Neural progenitor cell (in vitro differentiated cells): ENCODE results near the gene UBR3. TPM values are rescaled to one million over a fixed set of nuclear protein-coding genes. Genes with fewer than 3 reads are reported as not detected.
"Not testable (repeated sequence)": the region's sequence is repeated elsewhere in the genome, so short reads cannot be mapped to it uniquely, and the experiment has no call there.

Experiments
- DNase-seq: peaks from one replicate; pipeline ENCODE4 v3.0.0-alpha.2; 2016; ENCODE audit warnings: low spot score
- H2AFZ ChIP-seq: fragments of 200-600 bp; sonication (generic); replicated peaks from 2 replicates; pipeline ENCODE4 v1.6.1; 2016; ENCODE audit warnings: antibody characterized with exemption
- H3F3A ChIP-seq: fragments of 200-600 bp; sonication (generic); 2 replicates; pipeline ENCODE4 v1.6.1; 2016; ENCODE audit warnings: antibody characterized with exemption, low read depth
- H3K27ac ChIP-seq: fragments of 200-600 bp; sonication (generic); 2 replicates; pipeline ENCODE4 v1.5.1; 2016; ENCODE audit warnings: mild to moderate bottlenecking
- H3K27me3 ChIP-seq: fragments of 200-600 bp; sonication (generic); 2 replicates; pipeline ENCODE4 v1.6.1; 2016; ENCODE audit warnings: mild to moderate bottlenecking, moderate library complexity
- H3K36me3 ChIP-seq: fragments of 200-600 bp; sonication (generic); 2 replicates; pipeline ENCODE4 v1.5.1; 2016
- H3K4me1 ChIP-seq: fragments of 200-600 bp; sonication (generic); 2 replicates; pipeline ENCODE4 v1.6.1; 2016; ENCODE audit warnings: mixed run types
- H3K4me2 ChIP-seq: fragments of 200-600 bp; sonication (generic); 2 replicates; pipeline ENCODE4 v1.6.1; 2016
- H3K4me3 ChIP-seq: fragments of 200-600 bp; sonication (generic); 2 replicates; pipeline ENCODE4 v1.5.1; 2016
- H3K79me2 ChIP-seq: fragments of 200-600 bp; sonication (generic); 2 replicates; pipeline ENCODE4 v1.6.1; 2016; ENCODE audit warnings: low read depth
- H3K9ac ChIP-seq: fragments of 200-600 bp; sonication (generic); 2 replicates; pipeline ENCODE4 v1.6.1; 2016
- H3K9me3 ChIP-seq: fragments of 200-600 bp; sonication (generic); 2 replicates; pipeline ENCODE4 v1.5.1; 2016; ENCODE audit warnings: low read depth
- H4K20me1 ChIP-seq: fragments of 200-600 bp; sonication (generic); 2 replicates; pipeline ENCODE4 v1.6.1; 2016; ENCODE audit warnings: low read depth
- H3K27ac Mint-ChIP-seq: 3 replicates; pipeline ENCODE4 v1.8.0; 2021; ENCODE audit warnings: mixed read lengths
- H3K27me3 Mint-ChIP-seq: 2 replicates; pipeline ENCODE4 v1.8.0; 2022; ENCODE audit warnings: low read depth, mild to moderate bottlenecking, inconsistent platforms, moderate library complexity, mixed read lengths; ENCODE audit not compliant: insufficient read depth
- H3K36me3 Mint-ChIP-seq: 3 replicates; pipeline ENCODE4 v1.8.0; 2021; ENCODE audit warnings: mixed read lengths
- H3K4me1 Mint-ChIP-seq: 3 replicates; pipeline ENCODE4 v1.8.0; 2021; ENCODE audit warnings: mixed read lengths
- H3K4me3 Mint-ChIP-seq: 3 replicates; pipeline ENCODE4 v1.8.0; 2021; ENCODE audit warnings: mild to moderate bottlenecking, moderate library complexity, mixed read lengths
- H3K9me3 Mint-ChIP-seq: 3 replicates; pipeline ENCODE4 v1.8.0; 2020; ENCODE audit warnings: mixed read lengths
- CTCF ChIP-seq: fragments of 200-600 bp; sonication (generic); IDR thresholded peaks from 2 replicates; pipeline ENCODE4 v1.5.1; 2017; ENCODE audit warnings: antibody characterized with exemption, mild to moderate bottlenecking
- EZH2 ChIP-seq: fragments of 200-600 bp; sonication (generic); IDR thresholded peaks from 2 replicates; pipeline ENCODE4 v1.6.1; 2017; ENCODE audit warnings: antibody characterized with exemption, mild to moderate bottlenecking, moderate library complexity
- EZH2phosphoT487 ChIP-seq: fragments of 200-600 bp; sonication (generic); IDR thresholded peaks from 2 replicates; pipeline ENCODE4 v1.6.1; 2017; ENCODE audit warnings: antibody characterized with exemption
- total RNA-seq: library from RNA; depleted of rRNA; stranded (reverse); fragments of >200 nt; gene quantifications from 2 replicates; pipeline ENCODE4 v1.2.3, GENCODE V29; 2015; ENCODE audit warnings: low replicate concordance

The UBR3 gene
- total RNA-seq, 1 donor from 2014 or later, result 31.7 TPM

GRCh38 chr2:169892951-169893350 is 65.7 kb downstream of the UBR3 start:
- Mint-ChIP-seq H3K4me1 (peaks cover 5% of the 10 kb centered on the region), H3K9me3 (no peaks in the 10 kb centered on the region), H3K27ac (no peak overlapping the region), H3K36me3 (peaks cover 3% of the 10 kb centered on the region), H3K4me3 (no peak overlapping the region), H3K27me3 (no peaks in the 10 kb centered on the region)
- Histone ChIP-seq H2AFZ (no peak overlapping the region), H3K4me2 (no peak overlapping the region), H3K27me3 (no peaks in the 10 kb centered on the region), H3K9me3 (no peaks in the 10 kb centered on the region), H3K36me3 (no peaks in the 10 kb centered on the region), H3K27ac (no peak overlapping the region), H3K9ac (no peak overlapping the region), H3F3A (no peaks in the 10 kb centered on the region), H3K4me1 (no peaks in the 10 kb centered on the region), H3K4me3 (no peak overlapping the region), H4K20me1 (no peaks in the 10 kb centered on the region), H3K79me2 (no peaks in the 10 kb centered on the region)
- no peak for TF ChIP-seq EZH2
- TF ChIP-seq EZH2phosphoT487, result no peak
- no peak for TF ChIP-seq CTCF
- no peak for DNase-seq

- H3K36me3 Mint-ChIP-seq, result peaks cover 8% of the 10 kb centered on the region
- Histone ChIP-seq H3K27me3 (no peaks in the 10 kb centered on the region), H3F3A (no peaks in the 10 kb centered on the region), H3K4me2 (no peak overlapping the region), H4K20me1 (no peaks in the 10 kb centered on the region), H3K9ac (no peak overlapping the region), H3K79me2 (no peaks in the 10 kb centered on the region), H3K27ac (no peak overlapping the region), H3K36me3 (no peaks in the 10 kb centered on the region), H2AFZ (no peak overlapping the region), H3K4me1 (no peaks in the 10 kb centered on the region), H3K9me3 (no peaks in the 10 kb centered on the region), H3K4me3 (no peak overlapping the region)
- no peaks in the 10 kb centered on the region for H3K27me3 Mint-ChIP-seq
- no peaks in the 10 kb centered on the region for H3K9me3 Mint-ChIP-seq
- TF ChIP-seq EZH2, result no peak
- no peak for TF ChIP-seq EZH2phosphoT487
- no peak for TF ChIP-seq CTCF
- H3K27ac Mint-ChIP-seq, result no peak overlapping the region
- no peak overlapping the region for H3K4me3 Mint-ChIP-seq
- no peak for DNase-seq
- H3K4me1 Mint-ChIP-seq, result peaks cover 5% of the 10 kb centered on the region
Measured at GRCh38 chr2:169895294-169895985, 68.2 kb downstream of the UBR3 start.

- Mint-ChIP-seq H3K4me1 (no peaks in the 10 kb centered on the region), H3K9me3 (no peaks in the 10 kb centered on the region), H3K36me3 (peaks cover 8% of the 10 kb centered on the region), H3K27me3 (no peaks in the 10 kb centered on the region), H3K27ac (no peak overlapping the region), H3K4me3 (no peak overlapping the region)
- Histone ChIP-seq H3K9me3 (no peaks in the 10 kb centered on the region), H3K9ac (no peak overlapping the region), H4K20me1 (no peaks in the 10 kb centered on the region), H3K27ac (no peak overlapping the region), H3K79me2 (no peaks in the 10 kb centered on the region), H3K27me3 (no peaks in the 10 kb centered on the region), H3K4me2 (no peak overlapping the region), H3K36me3 (no peaks in the 10 kb centered on the region), H2AFZ (no peak overlapping the region), H3K4me1 (no peaks in the 10 kb centered on the region), H3K4me3 (no peak overlapping the region), H3F3A (no peaks in the 10 kb centered on the region)
- TF ChIP-seq CTCF, result no peak
- no peak for TF ChIP-seq EZH2
- no peak for TF ChIP-seq EZH2phosphoT487
- DNase-seq, result no peak
Measured at GRCh38 chr2:169897834-169898233, 70.6 kb downstream of the UBR3 start.

- H3K36me3 ChIP-seq, H3K27me3 ChIP-seq, H3K79me2 ChIP-seq, H3K27ac Mint-ChIP-seq, H3K27ac ChIP-seq, H2AFZ ChIP-seq, H3K4me1 Mint-ChIP-seq, H3K9ac ChIP-seq, H3K36me3 Mint-ChIP-seq, DNase-seq, H4K20me1 ChIP-seq, H3K4me3 Mint-ChIP-seq, H3K9me3 ChIP-seq, H3K4me3 ChIP-seq, H3F3A ChIP-seq, H3K27me3 Mint-ChIP-seq, H3K4me2 ChIP-seq, H3K9me3 Mint-ChIP-seq, H3K4me1 ChIP-seq: not testable (repeated sequence)
Measured at GRCh38 chr2:169900103-169900502, 72.8 kb downstream of the UBR3 start.
